HepG2 (cell line): Measurements from ENCODE around the gene CRYBB2. TPM values are rescaled to one million over a fixed set of nuclear protein-coding genes. Genes with fewer than 3 reads are reported as not detected.

Source experiments
- ARID5B ChIP-seq: IDR thresholded peaks from 2 replicates; pipeline ENCODE4 v1.4.0; 2020; ENCODE audit warnings: mild to moderate bottlenecking, missing genetic modification reagents
- CBX5 ChIP-seq: sonication (generic); formaldehyde crosslinking; IDR thresholded peaks from 2 replicates; pipeline ENCODE4 v1.4.0; 2020; ENCODE audit warnings: missing genetic modification reagents, borderline replicate concordance
- FUBP1 ChIP-seq: sonication (generic); formaldehyde crosslinking; IDR thresholded peaks from 2 replicates; pipeline ENCODE4 v1.5.1; 2020; ENCODE audit warnings: missing genetic modification reagents, mild to moderate bottlenecking, borderline replicate concordance
- KLF9 ChIP-seq: IDR thresholded peaks from 2 replicates; pipeline ENCODE4 v1.6.1; 2016; ENCODE audit warnings: low read depth
- PAXIP1 ChIP-seq: sonication (generic); formaldehyde crosslinking; conservative IDR thresholded peaks from 2 replicates; pipeline ENCODE4 v1.4.0; 2020; ENCODE audit warnings: mild to moderate bottlenecking, missing genetic modification reagents, moderate library complexity
- ZNF296 ChIP-seq: sonication (generic); formaldehyde crosslinking; conservative IDR thresholded peaks from 2 replicates; pipeline ENCODE4 v1.5.0; 2020; ENCODE audit warnings: mild to moderate bottlenecking, missing genetic modification reagents
- ZNF792 ChIP-seq: IDR thresholded peaks from 2 replicates; pipeline ENCODE4 v1.6.1; 2016
- polyA plus RNA-seq, 8 experiments: library from polyadenylated mRNA; depleted of rRNA in 3 of 8; stranded (reverse) in 7 of 8; unstranded in 1 of 8; fragments of >200 nt; fragmentation: Illumina TruSeq in 4 of 8; extraction: Trizol in 4 of 8; gene quantifications; 2 replicates each; pipeline versions ENCODE4 v1.2.1 to v1.2.3, GENCODE V29; 2011 to 2016; ENCODE audit warnings: low read depth in 4 of 8, missing spikeins in 1 of 8, mixed read lengths in 1 of 8; ENCODE audit not compliant: insufficient read depth in 1 of 8
- total RNA-seq, 5 experiments: library from RNA; depleted of rRNA; stranded (reverse); fragments of >200 nt; fragmentation: Illumina TruSeq; extraction: Trizol; gene quantifications; 2 replicates each; pipeline ENCODE4 v1.2.3, GENCODE V29; 2016; ENCODE audit warnings: low read depth in 1 of 5

CRYBB2 gene
- total and polyA plus RNA-seq, 2 of the 13 experiments (the other 11 are each of a cell fraction or from before 2014, with no cell fraction given): 0.11 to 0.18 TPM

GRCh38 chr22:25193548-25193947 is 25.9 kb upstream of the CRYBB2 start (continued):
- no peak for TF ChIP-seq ARID5B (CRISPR knock-in tag)
- TF ChIP-seq ZNF792 (CRISPR knock-in tag): no peak
- TF ChIP-seq KLF9 (CRISPR knock-in tag): no peak
- no peak for TF ChIP-seq FUBP1 (CRISPR knock-in tag)
- no peak for TF ChIP-seq ZNF296 (CRISPR knock-in tag)
- no peak for TF ChIP-seq CBX5 (CRISPR knock-in tag)
- no peak for TF ChIP-seq PAXIP1 (CRISPR knock-in tag)
- TF ChIP-seq, all 625 proteins: peak for 3
